GM12873 (cell line): ENCODE measurements around the gene RUNX2.

ENCODE experiments used
- CTCF ChIP-seq: IDR thresholded peaks from 2 replicates; pipeline ENCODE4 v1.5.1; 2012; ENCODE audit warnings: low read depth, mild to moderate bottlenecking, moderate library complexity, low read length, control low read depth; ENCODE audit not compliant: insufficient read depth; ENCODE audit errors: missing control alignments

The RUNX2 gene

GRCh38 chr6:45454008-45454911 is 126.1 kb downstream of the RUNX2 start:
- no peak for TF ChIP-seq CTCF

GRCh38 chr6:45455408-45455807 is 127.3 kb downstream of the RUNX2 start:
- no peak for TF ChIP-seq CTCF

GRCh38 chr6:45457141-45457540 is 129.0 kb downstream of the RUNX2 start:
- no peak for TF ChIP-seq CTCF

- TF ChIP-seq CTCF, result no peak
These were observed 130.5 kb downstream of the RUNX2 start for GRCh38 chr6:45458672-45459071.

GRCh38 chr6:45460166-45460565 is 132.0 kb downstream of the RUNX2 start:
- no peak for TF ChIP-seq CTCF

- no peak for TF ChIP-seq CTCF
These were observed 133.4 kb downstream of the RUNX2 start for GRCh38 chr6:45461486-45461885.

- TF ChIP-seq CTCF, result no peak
These were observed 134.3 kb downstream of the RUNX2 start for GRCh38 chr6:45462190-45463134.
